ENCODE data around the gene FBF1.

DNA sequence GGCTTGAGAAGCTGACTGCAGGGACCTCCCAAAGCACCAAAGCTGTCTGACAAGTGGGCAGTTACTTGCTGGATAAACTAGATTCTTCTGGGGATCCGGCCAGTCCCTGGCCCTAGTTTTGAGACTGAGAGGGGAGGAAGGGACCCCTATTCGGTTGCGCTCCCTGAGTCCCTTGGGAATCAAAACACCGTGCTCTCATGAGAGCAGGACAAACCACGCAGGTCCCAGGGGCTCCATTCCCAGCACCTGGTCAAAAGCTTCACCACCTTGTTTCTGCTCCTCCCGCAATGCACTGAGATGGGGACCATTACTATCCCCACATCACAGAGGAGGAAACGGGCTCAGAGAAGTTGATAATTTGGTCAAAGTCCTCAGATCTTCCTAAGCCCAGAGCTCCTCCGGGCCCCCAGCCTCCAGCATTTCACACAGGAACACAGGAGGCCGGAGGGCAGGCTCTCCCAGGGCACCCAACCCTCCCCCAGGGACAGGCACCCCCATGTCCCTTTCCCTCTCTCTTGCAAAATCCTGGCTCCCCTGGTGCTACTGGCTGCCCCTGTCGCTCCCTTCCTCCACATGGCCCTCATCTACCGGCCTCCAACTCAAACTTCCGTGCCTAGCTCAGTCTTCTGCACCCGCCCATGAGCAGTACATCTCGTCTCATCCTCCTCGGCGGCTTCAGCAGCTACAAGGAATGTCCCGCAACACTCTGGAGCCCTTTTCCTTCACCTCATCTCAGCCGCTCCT lies 47.4 kb downstream of the FBF1 start:
- TF ChIP-seq MYNN (tag by site-specific recombination; IDR thresholded peaks at IDR 0.05; ENCODE audit: borderline replicate concordance) (no peak), ZNF558 (tag by site-specific recombination; IDR thresholded peaks at IDR 0.05) (no peak), KLF16 (tag by site-specific recombination; IDR thresholded peaks at IDR 0.05) (no peak), ZNF792 (tag by site-specific recombination; IDR thresholded peaks at IDR 0.05) (no peak), ZNF221 (tag by site-specific recombination; IDR thresholded peaks at IDR 0.05; ENCODE audit: borderline replicate concordance) (no peak), SETDB1 (IDR thresholded peaks at IDR 0.05; ENCODE audit: insufficient read length, low read length) (no peak), ZNF24 (tag by site-specific recombination; IDR thresholded peaks at IDR 0.05) (no peak), ZNF16 (tag by site-specific recombination; IDR thresholded peaks at IDR 0.05; ENCODE audit: low read depth) (no peak), TCF7L2 (IDR thresholded peaks at IDR 0.05; ENCODE audit: borderline replicate concordance, low read depth, low read length) (no peak)
- TF ChIP-seq, protein P1, sequence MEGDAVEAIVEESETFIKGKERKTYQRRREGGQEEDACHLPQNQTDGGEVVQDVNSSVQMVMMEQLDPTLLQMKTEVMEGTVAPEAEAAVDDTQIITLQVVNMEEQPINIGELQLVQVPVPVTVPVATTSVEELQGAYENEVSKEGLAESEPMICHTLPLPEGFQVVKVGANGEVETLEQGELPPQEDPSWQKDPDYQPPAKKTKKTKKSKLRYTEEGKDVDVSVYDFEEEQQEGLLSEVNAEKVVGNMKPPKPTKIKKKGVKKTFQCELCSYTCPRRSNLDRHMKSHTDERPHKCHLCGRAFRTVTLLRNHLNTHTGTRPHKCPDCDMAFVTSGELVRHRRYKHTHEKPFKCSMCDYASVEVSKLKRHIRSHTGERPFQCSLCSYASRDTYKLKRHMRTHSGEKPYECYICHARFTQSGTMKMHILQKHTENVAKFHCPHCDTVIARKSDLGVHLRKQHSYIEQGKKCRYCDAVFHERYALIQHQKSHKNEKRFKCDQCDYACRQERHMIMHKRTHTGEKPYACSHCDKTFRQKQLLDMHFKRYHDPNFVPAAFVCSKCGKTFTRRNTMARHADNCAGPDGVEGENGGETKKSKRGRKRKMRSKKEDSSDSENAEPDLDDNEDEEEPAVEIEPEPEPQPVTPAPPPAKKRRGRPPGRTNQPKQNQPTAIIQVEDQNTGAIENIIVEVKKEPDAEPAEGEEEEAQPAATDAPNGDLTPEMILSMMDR (tag by site-specific recombination; IDR thresholded peaks at IDR 0.05), result no peak
- TF ChIP-seq, protein P2, sequence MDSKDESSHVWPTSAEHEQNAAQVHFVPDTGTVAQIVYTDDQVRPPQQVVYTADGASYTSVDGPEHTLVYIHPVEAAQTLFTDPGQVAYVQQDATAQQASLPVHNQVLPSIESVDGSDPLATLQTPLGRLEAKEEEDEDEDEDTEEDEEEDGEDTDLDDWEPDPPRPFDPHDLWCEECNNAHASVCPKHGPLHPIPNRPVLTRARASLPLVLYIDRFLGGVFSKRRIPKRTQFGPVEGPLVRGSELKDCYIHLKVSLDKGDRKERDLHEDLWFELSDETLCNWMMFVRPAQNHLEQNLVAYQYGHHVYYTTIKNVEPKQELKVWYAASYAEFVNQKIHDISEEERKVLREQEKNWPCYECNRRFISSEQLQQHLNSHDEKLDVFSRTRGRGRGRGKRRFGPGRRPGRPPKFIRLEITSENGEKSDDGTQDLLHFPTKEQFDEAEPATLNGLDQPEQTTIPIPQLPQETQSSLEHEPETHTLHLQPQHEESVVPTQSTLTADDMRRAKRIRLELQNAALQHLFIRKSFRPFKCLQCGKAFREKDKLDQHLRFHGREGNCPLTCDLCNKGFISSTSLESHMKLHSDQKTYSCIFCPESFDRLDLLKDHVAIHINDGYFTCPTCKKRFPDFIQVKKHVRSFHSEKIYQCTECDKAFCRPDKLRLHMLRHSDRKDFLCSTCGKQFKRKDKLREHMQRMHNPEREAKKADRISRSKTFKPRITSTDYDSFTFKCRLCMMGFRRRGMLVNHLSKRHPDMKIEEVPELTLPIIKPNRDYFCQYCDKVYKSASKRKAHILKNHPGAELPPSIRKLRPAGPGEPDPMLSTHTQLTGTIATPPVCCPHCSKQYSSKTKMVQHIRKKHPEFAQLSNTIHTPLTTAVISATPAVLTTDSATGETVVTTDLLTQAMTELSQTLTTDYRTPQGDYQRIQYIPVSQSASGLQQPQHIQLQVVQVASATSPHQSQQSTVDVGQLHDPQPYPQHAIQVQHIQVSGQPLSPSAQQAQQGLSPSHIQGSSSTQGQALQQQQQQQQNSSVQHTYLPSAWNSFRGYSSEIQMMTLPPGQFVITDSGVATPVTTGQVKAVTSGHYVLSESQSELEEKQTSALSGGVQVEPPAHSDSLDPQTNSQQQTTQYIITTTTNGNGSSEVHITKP (tag by site-specific recombination; IDR thresholded peaks at IDR 0.05), result no peak
- TF ChIP-seq, protein P3, sequence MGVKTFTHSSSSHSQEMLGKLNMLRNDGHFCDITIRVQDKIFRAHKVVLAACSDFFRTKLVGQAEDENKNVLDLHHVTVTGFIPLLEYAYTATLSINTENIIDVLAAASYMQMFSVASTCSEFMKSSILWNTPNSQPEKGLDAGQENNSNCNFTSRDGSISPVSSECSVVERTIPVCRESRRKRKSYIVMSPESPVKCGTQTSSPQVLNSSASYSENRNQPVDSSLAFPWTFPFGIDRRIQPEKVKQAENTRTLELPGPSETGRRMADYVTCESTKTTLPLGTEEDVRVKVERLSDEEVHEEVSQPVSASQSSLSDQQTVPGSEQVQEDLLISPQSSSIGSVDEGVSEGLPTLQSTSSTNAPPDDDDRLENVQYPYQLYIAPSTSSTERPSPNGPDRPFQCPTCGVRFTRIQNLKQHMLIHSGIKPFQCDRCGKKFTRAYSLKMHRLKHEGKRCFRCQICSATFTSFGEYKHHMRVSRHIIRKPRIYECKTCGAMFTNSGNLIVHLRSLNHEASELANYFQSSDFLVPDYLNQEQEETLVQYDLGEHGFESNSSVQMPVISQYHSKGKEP (tag by site-specific recombination; IDR thresholded peaks at IDR 0.05), result no peak
- TF ChIP-seq, protein P4, sequence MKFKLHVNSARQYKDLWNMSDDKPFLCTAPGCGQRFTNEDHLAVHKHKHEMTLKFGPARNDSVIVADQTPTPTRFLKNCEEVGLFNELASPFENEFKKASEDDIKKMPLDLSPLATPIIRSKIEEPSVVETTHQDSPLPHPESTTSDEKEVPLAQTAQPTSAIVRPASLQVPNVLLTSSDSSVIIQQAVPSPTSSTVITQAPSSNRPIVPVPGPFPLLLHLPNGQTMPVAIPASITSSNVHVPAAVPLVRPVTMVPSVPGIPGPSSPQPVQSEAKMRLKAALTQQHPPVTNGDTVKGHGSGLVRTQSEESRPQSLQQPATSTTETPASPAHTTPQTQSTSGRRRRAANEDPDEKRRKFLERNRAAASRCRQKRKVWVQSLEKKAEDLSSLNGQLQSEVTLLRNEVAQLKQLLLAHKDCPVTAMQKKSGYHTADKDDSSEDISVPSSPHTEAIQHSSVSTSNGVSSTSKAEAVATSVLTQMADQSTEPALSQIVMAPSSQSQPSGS (tag by site-specific recombination; IDR thresholded peaks at IDR 0.05; ENCODE audit: low read depth), result no peak
- TF ChIP-seq, protein P5, sequence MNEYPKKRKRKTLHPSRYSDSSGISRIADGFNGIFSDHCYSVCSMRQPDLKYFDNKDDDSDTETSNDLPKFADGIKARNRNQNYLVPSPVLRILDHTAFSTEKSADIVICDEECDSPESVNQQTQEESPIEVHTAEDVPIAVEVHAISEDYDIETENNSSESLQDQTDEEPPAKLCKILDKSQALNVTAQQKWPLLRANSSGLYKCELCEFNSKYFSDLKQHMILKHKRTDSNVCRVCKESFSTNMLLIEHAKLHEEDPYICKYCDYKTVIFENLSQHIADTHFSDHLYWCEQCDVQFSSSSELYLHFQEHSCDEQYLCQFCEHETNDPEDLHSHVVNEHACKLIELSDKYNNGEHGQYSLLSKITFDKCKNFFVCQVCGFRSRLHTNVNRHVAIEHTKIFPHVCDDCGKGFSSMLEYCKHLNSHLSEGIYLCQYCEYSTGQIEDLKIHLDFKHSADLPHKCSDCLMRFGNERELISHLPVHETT (tag by site-specific recombination; IDR thresholded peaks at IDR 0.05), result no peak

All from HEK293 (cell line).